HEK293 (cell line): ENCODE results near the gene IGDCC3.

ENCODE experiments used
- AEBP2 ChIP-seq: fragments of 450-650 bp; formaldehyde crosslinking; IDR thresholded peaks from 2 replicates; pipeline ENCODE4 v1.5.1; 2016; ENCODE audit warnings: missing biosample characterization, missing genetic modification characterization, borderline replicate concordance
- ATF2 ChIP-seq: fragments of 450-650 bp; formaldehyde crosslinking; IDR thresholded peaks from 2 replicates; pipeline ENCODE4 v1.5.1; 2016; ENCODE audit warnings: missing biosample characterization, missing genetic modification characterization, low read depth
- GLIS1 ChIP-seq: fragments of 450-650 bp; formaldehyde crosslinking; IDR thresholded peaks from 2 replicates; pipeline ENCODE4 v1.5.1; 2016; ENCODE audit warnings: missing biosample characterization, missing genetic modification characterization
- IKZF3 ChIP-seq: fragments of 450-650 bp; IDR thresholded peaks from 2 replicates; pipeline ENCODE4 v1.5.0; 2018; ENCODE audit warnings: missing biosample characterization, mild to moderate bottlenecking, missing genetic modification characterization, moderate library complexity
- OSR2 ChIP-seq: fragments of 450-650 bp; formaldehyde crosslinking; IDR thresholded peaks from 2 replicates; pipeline ENCODE4 v1.5.1; 2016; ENCODE audit warnings: missing biosample characterization, missing genetic modification characterization
- PRDM1 ChIP-seq: fragments of 450-650 bp; formaldehyde crosslinking; IDR thresholded peaks from 2 replicates; pipeline ENCODE4; 2016; ENCODE audit warnings: missing biosample characterization, missing genetic modification characterization
- SP2 ChIP-seq: fragments of 450-650 bp; formaldehyde crosslinking; IDR thresholded peaks from 2 replicates; pipeline ENCODE4 v1.5.1; 2016; ENCODE audit warnings: missing biosample characterization, missing genetic modification characterization
- WT1 ChIP-seq: fragments of 450-650 bp; formaldehyde crosslinking; IDR thresholded peaks from 2 replicates; pipeline ENCODE4 v1.5.1; 2016; ENCODE audit warnings: missing biosample characterization, missing genetic modification characterization
- ZBTB7A ChIP-seq: fragments of 450-650 bp; formaldehyde crosslinking; IDR thresholded peaks from 2 replicates; pipeline ENCODE4 v1.5.1; 2016; ENCODE audit warnings: low read depth, missing biosample characterization, missing genetic modification characterization
- ZFHX2 ChIP-seq: fragments of 450-650 bp; formaldehyde crosslinking; conservative IDR thresholded peaks from 2 replicates; pipeline ENCODE4 v1.5.1; 2016; ENCODE audit warnings: missing biosample characterization, missing genetic modification characterization
- ZFP3 ChIP-seq: fragments of 450-650 bp; formaldehyde crosslinking; IDR thresholded peaks from 2 replicates; pipeline ENCODE4 v1.5.1; 2016; ENCODE audit warnings: low read depth, missing biosample characterization, missing genetic modification characterization
- ZNF10 ChIP-seq: fragments of 450-650 bp; formaldehyde crosslinking; IDR thresholded peaks from 2 replicates; pipeline ENCODE4 v1.5.1; 2017; ENCODE audit warnings: missing biosample characterization, missing genetic modification characterization
- ZNF121 ChIP-seq: fragments of 450-650 bp; formaldehyde crosslinking; IDR thresholded peaks from 2 replicates; pipeline ENCODE4 v1.5.1; 2016; ENCODE audit warnings: missing biosample characterization, missing genetic modification characterization
- ZNF148 ChIP-seq: fragments of 450-650 bp; formaldehyde crosslinking; IDR thresholded peaks from 2 replicates; pipeline ENCODE4 v1.5.0; 2017; ENCODE audit warnings: missing biosample characterization, missing genetic modification characterization, borderline replicate concordance
- ZNF174 ChIP-seq: fragments of 450-650 bp; formaldehyde crosslinking; IDR thresholded peaks from 2 replicates; pipeline ENCODE4 v1.5.0; 2017; ENCODE audit warnings: missing biosample characterization, mild to moderate bottlenecking, missing genetic modification characterization
- ZNF184 ChIP-seq: fragments of 450-650 bp; IDR thresholded peaks from 2 replicates; pipeline ENCODE4 v1.5.1; 2018; ENCODE audit warnings: missing biosample characterization, mild to moderate bottlenecking, missing genetic modification characterization
- ZNF23 ChIP-seq: fragments of 450-650 bp; formaldehyde crosslinking; IDR thresholded peaks from 2 replicates; pipeline ENCODE4 v1.5.1; 2016; ENCODE audit warnings: missing biosample characterization, missing genetic modification characterization, borderline replicate concordance
- ZNF24 ChIP-seq: fragments of 450-650 bp; formaldehyde crosslinking; IDR thresholded peaks from 2 replicates; pipeline ENCODE4 v1.5.1; 2016; ENCODE audit warnings: missing biosample characterization, missing genetic modification characterization
- ZNF248 ChIP-seq: fragments of 450-650 bp; formaldehyde crosslinking; IDR thresholded peaks from 2 replicates; pipeline ENCODE4 v1.5.1; 2017; ENCODE audit warnings: missing biosample characterization, missing genetic modification characterization
- ZNF362 ChIP-seq: fragments of 450-650 bp; formaldehyde crosslinking; IDR thresholded peaks from 2 replicates; pipeline ENCODE4 v1.5.1; 2016; ENCODE audit warnings: missing biosample characterization, missing genetic modification characterization
- ZNF37A ChIP-seq: fragments of 450-650 bp; IDR thresholded peaks from 2 replicates; pipeline ENCODE4 v1.5.1; 2018; ENCODE audit warnings: missing biosample characterization, missing genetic modification characterization
- ZNF433 ChIP-seq: fragments of 450-650 bp; formaldehyde crosslinking; IDR thresholded peaks from 2 replicates; pipeline ENCODE4 v1.5.1; 2016; ENCODE audit warnings: missing biosample characterization, missing genetic modification characterization, low read depth
- ZNF529 ChIP-seq: fragments of 450-650 bp; formaldehyde crosslinking; IDR thresholded peaks from 2 replicates; pipeline ENCODE4 v1.5.1; 2017; ENCODE audit warnings: missing genetic modification characterization, missing biosample characterization; ENCODE audit not compliant: insufficient replicate concordance
- ZNF596 ChIP-seq: fragments of 450-650 bp; IDR thresholded peaks from 2 replicates; pipeline ENCODE4 v1.5.0; 2018; ENCODE audit warnings: missing biosample characterization, mild to moderate bottlenecking, missing genetic modification characterization, moderate library complexity
- ZNF677 ChIP-seq: fragments of 450-650 bp; IDR thresholded peaks from 2 replicates; pipeline ENCODE4 v1.5.0; 2018; ENCODE audit warnings: missing biosample characterization, mild to moderate bottlenecking, missing genetic modification characterization, moderate library complexity
- ZNF704 ChIP-seq: fragments of 450-650 bp; formaldehyde crosslinking; IDR thresholded peaks from 2 replicates; pipeline ENCODE4 v1.5.1; 2016; ENCODE audit warnings: missing biosample characterization, missing genetic modification characterization
- ZNF747 ChIP-seq: fragments of 450-650 bp; formaldehyde crosslinking; IDR thresholded peaks from 2 replicates; pipeline ENCODE4 v1.5.1; 2016; ENCODE audit warnings: missing biosample characterization, missing genetic modification characterization
- ZNF76 ChIP-seq: fragments of 450-650 bp; formaldehyde crosslinking; IDR thresholded peaks from 2 replicates; pipeline ENCODE4; 2016; ENCODE audit warnings: low read depth, missing biosample characterization, missing genetic modification characterization, borderline replicate concordance
- ZNF791 ChIP-seq: fragments of 450-650 bp; formaldehyde crosslinking; IDR thresholded peaks from 2 replicates; pipeline ENCODE4 v1.5.1; 2016; ENCODE audit warnings: missing biosample characterization, missing genetic modification characterization
- ZXDB ChIP-seq: fragments of 450-650 bp; formaldehyde crosslinking; IDR thresholded peaks from 2 replicates; pipeline ENCODE4 v1.5.1; 2016; ENCODE audit warnings: missing biosample characterization, missing genetic modification characterization
- TF ChIP-seq, protein P1 (sequence below): sonication (generic); formaldehyde crosslinking; IDR thresholded peaks from 2 replicates; pipeline ENCODE4 v1.8.1; 2022; ENCODE audit warnings: mild to moderate bottlenecking, moderate library complexity, missing genetic modification reagents

Gene IGDCC3

GRCh38 chr15:65377105-65377975, 462 bp downstream of the IGDCC3 start (continued):
- TF ChIP-seq ZNF704 (tag by site-specific recombination) (no peak), ZNF433 (tag by site-specific recombination) (no peak), ZNF10 (tag by site-specific recombination) (no peak), OSR2 (tag by site-specific recombination) (peak; percentile 25; the same call in 1 of the 2 replicates), ZNF791 (tag by site-specific recombination) (no peak), GLIS1 (tag by site-specific recombination) (peak; percentile 74), ZFP3 (tag by site-specific recombination) (no peak), ZNF747 (tag by site-specific recombination) (no peak), ZNF148 (no peak), ZNF23 (no peak), ZNF24 (tag by site-specific recombination) (0 out of 2 replicates have a peak, but pooled peaks have one; percentile 15), ZFHX2 (tag by site-specific recombination) (0 out of 2 replicates have a peak, but pooled peaks have one; percentile 19), WT1 (peak; percentile 46; the same call in 1 of the 2 replicates), SP2 (tag by site-specific recombination) (peak; percentile 57; the same call in 1 of the 2 replicates), ZNF184 (tag by site-specific recombination) (no peak), ZNF248 (tag by site-specific recombination) (no peak), ZNF362 (no peak), ZBTB7A (tag by site-specific recombination) (0 out of 2 replicates have a peak, but pooled peaks have one; percentile 62), ZNF121 (tag by site-specific recombination) (no peak), ZNF37A (tag by site-specific recombination) (no peak), IKZF3 (no peak), ZNF174 (tag by site-specific recombination) (no peak), ZNF76 (0 out of 2 replicates have a peak, but pooled peaks have one; percentile 23), ZNF677 (tag by site-specific recombination) (0 out of 2 replicates have a peak, but pooled peaks have one; percentile 38), ZNF529 (tag by site-specific recombination) (no peak), ATF2 (tag by site-specific recombination) (no peak), AEBP2 (no peak), ZXDB (0 out of 2 replicates have a peak, but pooled peaks have one; percentile 70), PRDM1 (no peak; the same call in 1 of the 2 replicates), ZNF596 (tag by site-specific recombination) (0 out of 2 replicates have a peak, but pooled peaks have one; percentile 25)
- TF ChIP-seq, protein P1, sequence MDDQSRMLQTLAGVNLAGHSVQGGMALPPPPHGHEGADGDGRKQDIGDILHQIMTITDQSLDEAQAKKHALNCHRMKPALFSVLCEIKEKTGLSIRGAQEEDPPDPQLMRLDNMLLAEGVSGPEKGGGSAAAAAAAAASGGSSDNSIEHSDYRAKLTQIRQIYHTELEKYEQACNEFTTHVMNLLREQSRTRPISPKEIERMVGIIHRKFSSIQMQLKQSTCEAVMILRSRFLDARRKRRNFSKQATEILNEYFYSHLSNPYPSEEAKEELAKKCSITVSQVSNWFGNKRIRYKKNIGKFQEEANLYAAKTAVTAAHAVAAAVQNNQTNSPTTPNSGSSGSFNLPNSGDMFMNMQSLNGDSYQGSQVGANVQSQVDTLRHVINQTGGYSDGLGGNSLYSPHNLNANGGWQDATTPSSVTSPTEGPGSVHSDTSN = no peak; the same call in 1 of the 2 replicates
